Smooth muscle cell (in vitro differentiated cells): ENCODE measurements around the gene UHRF1. TPM values are rescaled to one million over a fixed set of nuclear protein-coding genes. Genes with fewer than 3 reads are reported as not detected.
"Not testable (repeated sequence)": the region's sequence is repeated elsewhere in the genome, so short reads cannot be mapped to it uniquely, and the experiment has no call there.

Experiments used
- DNase-seq: peaks from one replicate; lab custom pipeline; 2025; ENCODE audit not compliant: unreplicated experiment; lab: John Stamatoyannopoulos, UW
- H2AFZ ChIP-seq: fragments of 200-600 bp; sonication (generic); 2 replicates; pipeline ENCODE4 v1.6.0; 2016; ENCODE audit warnings: antibody characterized with exemption, low read depth, mild to moderate bottlenecking
- H3F3A ChIP-seq: fragments of 200-600 bp; sonication (generic); 2 replicates; pipeline ENCODE4 v1.6.0; 2017; ENCODE audit warnings: antibody characterized with exemption, low read depth
- H3K27ac ChIP-seq: fragments of 200-600 bp; sonication (generic); 2 replicates; pipeline ENCODE4 v1.5.1; 2016; ENCODE audit warnings: low read depth, mild to moderate bottlenecking
- H3K27me3 ChIP-seq: fragments of 200-600 bp; sonication (generic); 2 replicates; pipeline ENCODE4 v1.6.1; 2016; ENCODE audit warnings: low read depth, mild to moderate bottlenecking
- H3K36me3 ChIP-seq: fragments of 200-600 bp; sonication (generic); 2 replicates; pipeline ENCODE4 v1.5.1; 2016; ENCODE audit warnings: low read depth
- H3K4me1 ChIP-seq: fragments of 200-600 bp; sonication (generic); 2 replicates; pipeline ENCODE4 v1.5.1; 2016; ENCODE audit warnings: low read depth
- H3K4me2 ChIP-seq: fragments of 200-600 bp; sonication (generic); 2 replicates; pipeline ENCODE4 v1.6.0; 2016; ENCODE audit warnings: mild to moderate bottlenecking
- H3K4me3 ChIP-seq: fragments of 200-600 bp; sonication (generic); 2 replicates; pipeline ENCODE4 v1.5.1; 2016; ENCODE audit warnings: mild to moderate bottlenecking
- H3K79me2 ChIP-seq: fragments of 200-600 bp; sonication (generic); 2 replicates; pipeline ENCODE4 v1.6.0; 2016; ENCODE audit warnings: low read depth, mild to moderate bottlenecking
- H3K9ac ChIP-seq: fragments of 200-600 bp; sonication (generic); 2 replicates; pipeline ENCODE4 v1.6.0; 2016; ENCODE audit warnings: low read depth
- H3K9me3 ChIP-seq: fragments of 200-600 bp; sonication (generic); replicated peaks from 2 replicates; pipeline ENCODE4 v1.5.1; 2016; ENCODE audit warnings: low read depth
- H4K20me1 ChIP-seq: fragments of 200-600 bp; sonication (generic); 2 replicates; pipeline ENCODE4 v1.6.0; 2016; ENCODE audit warnings: low read depth
- CTCF ChIP-seq: fragments of 200-600 bp; sonication (generic); IDR thresholded peaks from 2 replicates; pipeline ENCODE4 v1.5.1; 2017; ENCODE audit warnings: borderline replicate concordance, mild to moderate bottlenecking, antibody characterized with exemption; ENCODE audit not compliant: insufficient read depth, poor library complexity, severe bottlenecking
- WGBS: methylation state at CpG from one replicate; pipeline ENCODE4 v1.1.7; 2016; ENCODE audit warnings: low lambda C conversion rate; 5-methylcytosine and 5-hydroxymethylcytosine counted together
- polyA plus RNA-seq: library from polyadenylated mRNA; unstranded; fragments of >200 nt; fragmentation: Nextera tagmentation; extraction: Ambion mirVana; gene quantifications from 2 replicates; pipeline ENCODE4 v1.2.1, GENCODE V29; 2016
- total RNA-seq: library from RNA; depleted of rRNA; stranded (reverse); fragments of >200 nt; gene quantifications from 2 replicates; pipeline ENCODE4 v1.2.3, GENCODE V29; 2014

The UHRF1 gene
- total and polyA plus RNA-seq, 2 experiments from 2014 or later, result 11.3 to 27.2 TPM

DNA sequence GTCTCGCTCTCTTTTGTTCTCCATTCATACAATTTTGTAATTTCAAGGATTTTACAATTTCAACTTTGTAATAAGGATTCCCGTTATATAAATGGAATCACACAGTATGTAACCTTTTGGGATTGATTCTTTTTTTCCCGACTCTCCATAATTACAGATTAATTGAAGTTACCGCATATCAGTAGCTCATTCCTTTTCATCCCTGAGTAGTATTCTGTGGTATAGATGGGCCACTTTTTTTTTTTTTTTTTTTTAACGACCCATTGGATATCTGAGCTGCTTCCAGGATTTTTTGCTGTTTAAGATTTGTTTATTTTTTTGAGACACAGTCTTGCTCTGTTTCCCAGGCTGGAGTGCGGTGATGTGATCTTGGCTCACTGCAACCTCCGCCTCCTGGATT is 27.8 kb downstream of the UHRF1 start:
- no peak for TF ChIP-seq CTCF
- Histone ChIP-seq H3F3A (no peaks in the 10 kb centered on the region), H3K4me2 (no peak overlapping the region), H4K20me1 (peaks cover 12% of the 10 kb centered on the region), H3K79me2 (no peaks in the 10 kb centered on the region), H3K36me3 (no peaks in the 10 kb centered on the region), H3K9ac (no peak overlapping the region), H3K4me1 (no peaks in the 10 kb centered on the region), H3K27ac (no peak overlapping the region), H3K4me3 (no peak overlapping the region), H3K27me3 (no peaks in the 10 kb centered on the region), H3K9me3 (no peaks in the 10 kb centered on the region), H2AFZ (no peak overlapping the region)
- 93% methylated on average over 7 of the region's 7 CpGs for WGBS
- DNase-seq, result no peak

GRCh38 chr19:4938461-4938860 is 29.2 kb downstream of the UHRF1 start:
- H2AFZ ChIP-seq, H3K36me3 ChIP-seq, H3K4me3 ChIP-seq, H3K9ac ChIP-seq, H3K79me2 ChIP-seq, H3K4me2 ChIP-seq, H3K9me3 ChIP-seq, H3K4me1 ChIP-seq, H3K27me3 ChIP-seq, DNase-seq, H3K27ac ChIP-seq, H3F3A ChIP-seq: not testable (repeated sequence)
- 95% methylated on average over 4 of the region's 4 CpGs for WGBS
- H4K20me1 ChIP-seq, result peaks cover 12% of the 10 kb centered on the region

DNA sequence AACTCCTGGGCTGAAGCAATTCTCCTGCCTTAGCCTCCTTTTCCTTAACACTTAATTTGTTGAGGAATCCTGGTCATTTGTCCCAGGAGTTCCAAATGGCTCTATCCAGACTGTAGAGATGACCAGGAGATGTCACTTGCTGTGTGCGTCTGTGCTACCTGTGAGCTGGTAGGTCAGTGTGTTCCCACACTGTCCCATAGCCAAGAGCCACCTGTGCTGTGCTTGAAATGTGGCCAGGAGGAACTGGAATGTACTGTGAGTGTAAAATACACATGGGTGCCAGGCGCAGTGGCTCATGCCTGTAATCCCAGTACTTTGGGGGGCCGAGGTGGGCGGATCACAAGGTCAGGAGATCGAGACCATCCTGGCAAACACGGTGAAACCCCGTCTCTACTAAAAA is 30.2 kb downstream of the UHRF1 start:
- no peaks in the 10 kb centered on the region for H3F3A ChIP-seq
- no peak overlapping the region for H2AFZ ChIP-seq
- no peak overlapping the region for H3K27ac ChIP-seq
- H3K79me2 ChIP-seq, result no peaks in the 10 kb centered on the region
- no peak overlapping the region for H3K9ac ChIP-seq
- H4K20me1 ChIP-seq, result peaks cover 12% of the 10 kb centered on the region
- H3K27me3 ChIP-seq, result no peaks in the 10 kb centered on the region
- H3K9me3 ChIP-seq, result no peaks in the 10 kb centered on the region
- no peak for TF ChIP-seq CTCF
- no peak for DNase-seq
- no peaks in the 10 kb centered on the region for H3K36me3 ChIP-seq
- WGBS, result 99% methylated on average over 7 of the region's 7 CpGs
- H3K4me1 ChIP-seq, result no peaks in the 10 kb centered on the region
- H3K4me3 ChIP-seq, result no peak overlapping the region
- H3K4me2 ChIP-seq, result no peak overlapping the region

GRCh38 chr19:4941638-4942169 is 32.4 kb downstream of the UHRF1 start:
- not testable (repeated sequence) for H3K27ac ChIP-seq, H3K9me3 ChIP-seq, H3K4me3 ChIP-seq, H3F3A ChIP-seq, H3K79me2 ChIP-seq, H3K4me2 ChIP-seq, H2AFZ ChIP-seq, DNase-seq, H3K9ac ChIP-seq, H3K27me3 ChIP-seq, H3K36me3 ChIP-seq, H3K4me1 ChIP-seq
- WGBS, result 98% methylated on average over 35 of the region's 35 CpGs
- peaks cover 12% of the 10 kb centered on the region for H4K20me1 ChIP-seq

DNA sequence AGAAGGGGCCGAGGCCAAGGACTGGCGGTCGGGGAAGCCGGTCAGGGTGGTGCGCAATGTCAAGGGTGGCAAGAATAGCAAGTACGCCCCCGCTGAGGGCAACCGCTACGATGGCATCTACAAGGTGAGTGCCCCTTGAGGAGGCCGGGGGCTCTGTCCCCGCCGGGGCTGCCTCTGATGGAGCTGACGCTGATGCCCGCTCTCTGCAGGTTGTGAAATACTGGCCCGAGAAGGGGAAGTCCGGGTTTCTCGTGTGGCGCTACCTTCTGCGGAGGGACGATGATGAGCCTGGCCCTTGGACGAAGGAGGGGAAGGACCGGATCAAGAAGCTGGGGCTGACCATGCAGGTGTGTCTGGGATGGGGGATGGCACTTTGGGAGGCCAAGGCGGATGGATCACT is 41.3 kb downstream of the UHRF1 start:
- not testable (repeated sequence) for H3K4me2 ChIP-seq, H3F3A ChIP-seq, H3K4me3 ChIP-seq, H3K36me3 ChIP-seq, H3K4me1 ChIP-seq, H3K9me3 ChIP-seq, H3K27me3 ChIP-seq, H3K9ac ChIP-seq, H3K79me2 ChIP-seq, H2AFZ ChIP-seq, DNase-seq, H4K20me1 ChIP-seq, H3K27ac ChIP-seq
- 96% methylated on average over 23 of the region's 23 CpGs for WGBS
